Measurements from ENCODE around the gene KPNA3. TPM values are rescaled to one million over a fixed set of nuclear protein-coding genes. Genes with fewer than 3 reads are reported as not detected.
"Not testable (repeated sequence)": the region's sequence is repeated elsewhere in the genome, so short reads cannot be mapped to it uniquely, and the experiment has no call there.

The KPNA3 gene
- total RNA-seq, 1 donor, result 46.6 TPM

- DNase-seq (ENCODE audit: low read depth), result peak; percentile 46
- H3K4me3 ChIP-seq (ENCODE audit: low read depth, low read length), result no peak overlapping the region
- no peak for TF ChIP-seq CTCF (IDR thresholded peaks at IDR 0.05; ENCODE audit: insufficient read depth, low read length)
These were observed 59.1 kb downstream of the KPNA3 start for GRCh38 chr13:49733181-49733951.

DNA sequence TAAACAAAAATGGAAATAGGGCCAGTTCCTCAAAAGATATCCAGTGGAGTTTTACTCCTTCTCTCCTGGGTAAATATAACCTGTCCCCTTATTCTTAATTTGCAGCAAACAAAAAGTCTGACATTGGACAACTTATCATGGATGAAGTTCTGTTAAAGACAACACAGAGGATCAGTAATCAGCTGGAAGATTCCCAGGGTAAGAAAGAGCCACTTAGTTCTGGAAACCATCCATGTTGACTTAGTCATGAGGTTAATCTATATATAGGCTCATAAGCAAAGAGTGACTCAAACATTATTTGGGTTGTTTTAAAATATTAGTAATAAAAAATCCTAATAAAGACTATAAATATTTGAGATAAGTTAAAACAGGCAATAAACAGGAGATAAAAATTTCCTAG, 60.7 kb downstream of the KPNA3 start:
- no peak overlapping the region for H3K4me3 ChIP-seq (ENCODE audit: low read depth, low read length)
- no peak for TF ChIP-seq CTCF (IDR thresholded peaks at IDR 0.05; ENCODE audit: insufficient read depth, low read length)

DNA sequence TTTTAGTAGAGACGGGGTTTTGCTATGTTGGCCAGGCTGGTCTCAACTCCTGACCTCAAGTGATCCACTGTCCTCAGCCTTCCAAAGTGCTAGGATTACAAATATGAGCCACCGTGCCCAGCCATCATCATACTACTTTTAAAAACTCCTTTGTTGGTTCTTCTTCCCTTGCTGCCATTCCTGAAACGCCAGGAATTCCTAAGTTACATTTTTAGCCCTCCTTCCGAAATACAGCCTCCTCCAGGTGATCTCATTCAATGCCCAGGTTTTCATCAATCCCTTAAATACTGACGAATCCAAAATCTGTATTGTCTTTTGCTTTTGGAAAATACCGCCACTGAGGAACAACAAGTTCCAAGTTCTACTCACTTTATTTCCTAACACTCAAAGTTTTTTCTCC, 75.9 kb downstream of the KPNA3 start:
- TF ChIP-seq CTCF (IDR thresholded peaks at IDR 0.05; ENCODE audit: insufficient read depth, low read length), result no peak
- DNase-seq (ENCODE audit: low read depth), result no peak
- no peak overlapping the region for H3K4me3 ChIP-seq (ENCODE audit: low read depth, low read length)

More for the DNA sequence above, 60.7 kb downstream of the KPNA3 start:
- peak; percentile 78 for DNase-seq (ENCODE audit: low read depth)

GRCh38 chr13:49714757-49715156, 77.7 kb downstream of the KPNA3 start:
- no peak for DNase-seq (ENCODE audit: low read depth)
- no peak overlapping the region for H3K4me3 ChIP-seq (ENCODE audit: low read depth, low read length)
- no peak for TF ChIP-seq CTCF (IDR thresholded peaks at IDR 0.05; ENCODE audit: insufficient read depth, low read length)

DNA sequence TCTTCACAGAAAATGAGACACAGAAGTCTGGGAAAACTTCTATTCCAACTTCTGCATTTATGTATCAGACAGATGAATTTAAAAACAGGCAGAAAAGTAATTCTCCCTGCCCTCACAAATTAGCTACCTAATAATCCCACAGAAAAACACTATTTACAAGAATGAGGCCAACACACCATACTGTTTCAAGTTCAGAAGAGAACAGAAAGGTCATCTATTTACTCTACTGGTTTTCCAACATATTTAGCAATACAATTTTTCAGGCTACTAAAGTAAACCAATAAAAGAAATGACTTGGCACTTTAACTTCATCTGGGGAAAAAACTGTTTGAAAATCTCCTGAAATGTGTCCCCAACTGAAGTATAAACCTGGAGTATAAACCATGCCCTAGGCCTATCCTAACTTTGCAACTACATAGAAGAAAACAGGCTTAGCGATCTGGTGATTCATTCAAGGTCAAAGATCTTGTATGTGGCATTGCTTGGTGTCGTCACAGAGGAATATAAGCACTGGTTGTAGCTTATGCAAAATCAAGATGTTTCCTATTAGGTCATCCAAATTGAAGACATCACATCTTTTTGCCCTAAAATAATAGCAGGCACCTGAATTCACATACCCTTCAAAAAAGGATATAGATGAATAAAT, 81.1 kb downstream of the KPNA3 start:
- no peak for TF ChIP-seq CTCF (IDR thresholded peaks at IDR 0.05; ENCODE audit: insufficient read depth, low read length)

GRCh38 chr13:49704264-49704663, 88.2 kb downstream of the KPNA3 start:
- DNase-seq (ENCODE audit: low read depth); H3K4me3 ChIP-seq (ENCODE audit: low read depth, low read length): not testable (repeated sequence)

More for the DNA sequence above, 81.1 kb downstream of the KPNA3 start:
- peak; percentile 41 for DNase-seq (ENCODE audit: low read depth)
- no peak overlapping the region for H3K4me3 ChIP-seq (ENCODE audit: low read depth, low read length)

GRCh38 chr13:49701491-49701890, 91.0 kb downstream of the KPNA3 start:
- no peak for DNase-seq (ENCODE audit: low read depth)
- no peak overlapping the region for H3K4me3 ChIP-seq (ENCODE audit: low read depth, low read length)
- TF ChIP-seq CTCF (IDR thresholded peaks at IDR 0.05; ENCODE audit: insufficient read depth, low read length), result no peak

Measured in fibroblast of the aortic adventitia (primary cell).